ENCODE results near the gene WDR46.
A peak's percentile ranks its signal among the peaks of the same experiment; 100 is the strongest.

The WDR46 gene, protein sequence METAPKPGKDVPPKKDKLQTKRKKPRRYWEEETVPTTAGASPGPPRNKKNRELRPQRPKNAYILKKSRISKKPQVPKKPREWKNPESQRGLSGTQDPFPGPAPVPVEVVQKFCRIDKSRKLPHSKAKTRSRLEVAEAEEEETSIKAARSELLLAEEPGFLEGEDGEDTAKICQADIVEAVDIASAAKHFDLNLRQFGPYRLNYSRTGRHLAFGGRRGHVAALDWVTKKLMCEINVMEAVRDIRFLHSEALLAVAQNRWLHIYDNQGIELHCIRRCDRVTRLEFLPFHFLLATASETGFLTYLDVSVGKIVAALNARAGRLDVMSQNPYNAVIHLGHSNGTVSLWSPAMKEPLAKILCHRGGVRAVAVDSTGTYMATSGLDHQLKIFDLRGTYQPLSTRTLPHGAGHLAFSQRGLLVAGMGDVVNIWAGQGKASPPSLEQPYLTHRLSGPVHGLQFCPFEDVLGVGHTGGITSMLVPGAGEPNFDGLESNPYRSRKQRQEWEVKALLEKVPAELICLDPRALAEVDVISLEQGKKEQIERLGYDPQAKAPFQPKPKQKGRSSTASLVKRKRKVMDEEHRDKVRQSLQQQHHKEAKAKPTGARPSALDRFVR

DNA sequence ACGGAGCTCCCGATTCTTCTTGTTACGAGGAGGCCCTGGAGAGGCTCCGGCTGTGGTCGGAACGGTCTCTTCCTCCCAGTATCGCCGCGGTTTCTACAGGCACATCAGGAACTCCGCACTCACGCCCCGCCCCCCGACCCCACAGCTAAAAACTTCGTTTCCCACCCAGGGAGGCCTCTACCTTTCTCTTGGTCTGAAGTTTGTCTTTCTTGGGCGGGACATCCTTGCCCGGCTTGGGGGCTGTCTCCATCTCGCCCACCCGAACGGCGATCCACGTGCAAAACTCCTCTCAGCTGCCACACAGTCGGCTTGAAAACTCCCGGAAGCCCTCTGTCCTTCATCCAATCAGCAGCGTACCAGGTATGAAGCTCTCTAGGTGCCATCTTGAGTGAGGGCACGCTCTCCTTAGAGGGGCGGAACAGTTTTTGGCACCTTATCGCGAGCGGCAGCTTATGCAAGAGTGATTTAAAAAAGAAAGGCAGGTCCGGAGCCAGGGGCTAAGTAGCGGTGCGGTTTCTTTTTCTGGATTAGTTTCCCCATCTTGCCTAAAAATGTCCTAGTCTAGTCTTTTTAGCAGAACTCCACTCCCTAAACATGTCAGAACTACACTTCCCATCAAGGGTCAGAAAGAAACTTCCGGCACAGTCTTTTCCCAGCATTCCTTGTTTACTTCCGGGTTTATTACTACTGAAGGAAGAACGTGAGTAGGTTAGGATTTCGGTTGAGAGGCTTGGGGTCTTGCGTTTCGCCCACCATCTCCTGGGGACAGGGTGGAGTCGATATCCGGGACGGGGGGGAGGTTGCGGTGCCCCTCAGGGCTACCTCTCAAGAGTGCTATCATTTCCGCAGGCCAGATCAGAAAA lies at the start of gene WDR46, which contains the start of gene PFDN6:
Gene WDR46, minus strand, starts transcription at position 319 of the 863 bp plus-strand sequence. Its CDS starts 69 bp downstream, at position 250.
Gene PFDN6, plus strand, starts transcription at position 681 of the 863 bp plus-strand sequence. CDS start 256 bp downstream, outside the sequence.
- Histone ChIP-seq H3K9me3 (ENCODE audit: control insufficient read depth, insufficient read depth, low read depth, low read length) (no peaks in the 10 kb centered on the region), H3K27me3 (ENCODE audit: control insufficient read depth, insufficient read depth, low read length) (no peaks in the 10 kb centered on the region), H3K27ac (ENCODE audit: low read depth, low read length) (peak within 1 kb of the TSS; percentile 61; the same call in 1 of the 2 replicates), H3K36me3 (ENCODE audit: control insufficient read depth, insufficient read depth, low read length) (peaks cover 61% of the 10 kb centered on the region), H3K4me3 (ENCODE audit: low read depth, low read length) (peak within 1 kb of the TSS; percentile 91), H3K4me1 (ENCODE audit: control insufficient read depth, insufficient read depth, low read length) (peaks cover 11% of the 10 kb centered on the region), H3K9ac (ENCODE audit: low read length) (peak within 1 kb of the TSS; percentile 87)

DNA sequence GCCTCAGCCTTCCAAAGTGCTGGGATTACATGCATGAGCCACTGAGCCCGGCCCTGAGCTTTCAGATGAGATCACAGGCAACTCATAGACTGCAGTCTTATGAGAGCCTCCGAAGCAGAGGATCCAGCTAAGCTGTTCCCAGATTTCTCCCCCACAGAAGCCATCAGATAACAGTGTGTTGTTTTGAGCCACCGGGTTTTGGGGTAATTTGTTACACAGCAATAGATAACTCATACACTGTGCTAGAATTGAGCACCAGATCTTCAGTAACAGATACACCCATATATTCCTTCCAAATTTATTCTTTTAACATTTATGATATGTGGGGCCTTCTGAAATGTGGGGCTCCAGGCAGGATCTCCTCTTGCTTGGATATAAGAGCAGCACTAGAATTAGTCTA lies 47.5 kb upstream of the WDR46 start:
- Histone ChIP-seq H3K9ac (ENCODE audit: low read length) (no peak overlapping the region), H3K4me3 (ENCODE audit: low read depth, low read length) (no peak overlapping the region), H3K36me3 (ENCODE audit: control insufficient read depth, insufficient read depth, low read length) (no peaks in the 10 kb centered on the region), H3K4me1 (ENCODE audit: control insufficient read depth, insufficient read depth, low read length) (no peaks in the 10 kb centered on the region), H3K9me3 (ENCODE audit: control insufficient read depth, insufficient read depth, low read depth, low read length) (no peaks in the 10 kb centered on the region), H3K27me3 (ENCODE audit: control insufficient read depth, insufficient read depth, low read length) (no peaks in the 10 kb centered on the region), H3K27ac (ENCODE audit: low read depth, low read length) (no peak overlapping the region)

DNA sequence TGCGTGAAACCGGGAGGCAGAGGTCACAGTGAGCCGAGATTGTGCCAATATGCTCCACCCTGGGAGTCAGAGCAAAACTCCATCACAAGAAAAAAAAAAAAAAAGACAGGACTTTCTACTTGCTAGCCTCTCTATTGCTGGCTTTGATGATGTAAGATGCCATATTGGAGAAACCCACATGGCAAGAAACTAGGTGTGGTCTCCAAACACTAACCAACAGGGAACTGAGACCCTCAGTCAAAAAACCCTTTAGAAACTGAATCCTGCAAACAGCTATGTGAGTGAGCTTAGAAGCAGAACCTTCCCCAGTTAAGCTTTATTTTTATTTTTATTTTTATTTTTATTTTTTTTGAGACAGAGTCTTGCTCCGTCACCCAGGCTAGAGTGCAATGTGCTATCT lies 46.9 kb upstream of the WDR46 start:
- no peak overlapping the region for H3K4me3 ChIP-seq (ENCODE audit: low read depth, low read length)
- no peaks in the 10 kb centered on the region for H3K4me1 ChIP-seq (ENCODE audit: control insufficient read depth, insufficient read depth, low read length)
- no peak overlapping the region for H3K27ac ChIP-seq (ENCODE audit: low read depth, low read length)
- no peaks in the 10 kb centered on the region for H3K27me3 ChIP-seq (ENCODE audit: control insufficient read depth, insufficient read depth, low read length)
- no peaks in the 10 kb centered on the region for H3K9me3 ChIP-seq (ENCODE audit: control insufficient read depth, insufficient read depth, low read depth, low read length)
- H3K36me3 ChIP-seq (ENCODE audit: control insufficient read depth, insufficient read depth, low read length): no peaks in the 10 kb centered on the region
- H3K9ac ChIP-seq (ENCODE audit: low read length): no peak overlapping the region

DNA sequence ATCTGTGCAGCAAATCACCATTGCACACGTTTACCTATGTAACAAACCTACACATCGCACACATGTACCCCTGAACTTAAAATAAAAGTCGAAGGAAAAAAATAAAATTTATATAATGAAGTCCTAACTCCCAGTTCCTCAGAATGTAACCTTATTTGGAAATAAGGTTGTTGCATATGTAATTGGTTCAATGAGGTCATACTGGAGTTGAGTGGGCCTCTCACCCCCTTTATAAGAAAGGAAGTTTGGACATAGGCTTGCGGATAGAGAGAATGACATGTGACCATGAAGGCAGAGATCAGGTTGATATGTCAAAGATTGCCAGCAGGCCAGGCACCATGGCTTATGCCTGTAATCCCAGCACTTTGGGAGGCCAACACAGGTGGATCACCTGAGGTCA lies 44.6 kb upstream of the WDR46 start:
- Histone ChIP-seq H3K36me3 (ENCODE audit: control insufficient read depth, insufficient read depth, low read length) (no peaks in the 10 kb centered on the region), H3K4me1 (ENCODE audit: control insufficient read depth, insufficient read depth, low read length) (no peaks in the 10 kb centered on the region), H3K9me3 (ENCODE audit: control insufficient read depth, insufficient read depth, low read depth, low read length) (no peaks in the 10 kb centered on the region), H3K9ac (ENCODE audit: low read length) (no peak overlapping the region), H3K27ac (ENCODE audit: low read depth, low read length) (no peak overlapping the region), H3K27me3 (ENCODE audit: control insufficient read depth, insufficient read depth, low read length) (no peaks in the 10 kb centered on the region), H3K4me3 (ENCODE audit: low read depth, low read length) (no peak overlapping the region)

DNA sequence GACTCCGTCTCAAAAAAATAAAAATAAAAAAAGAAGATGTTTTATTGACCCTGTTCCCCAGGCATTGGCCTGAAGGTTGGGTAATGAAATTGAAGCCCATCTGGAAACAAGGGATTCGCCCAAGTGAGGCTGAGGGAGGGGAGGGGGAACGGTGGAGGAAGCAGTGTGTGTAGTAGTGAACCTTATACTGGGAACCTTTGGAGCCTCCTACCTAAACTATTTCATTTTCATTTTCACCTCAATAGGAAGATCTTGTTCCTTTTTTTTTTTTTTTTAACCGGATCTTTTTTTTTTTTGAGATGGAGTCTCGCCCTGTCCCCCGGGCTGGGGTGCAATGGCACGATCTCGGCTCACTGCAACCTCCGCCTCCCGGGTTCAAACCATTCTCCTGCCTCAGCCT lies 41.7 kb upstream of the WDR46 start:
- Histone ChIP-seq H3K9ac (ENCODE audit: low read length) (no peak overlapping the region), H3K9me3 (ENCODE audit: control insufficient read depth, insufficient read depth, low read depth, low read length) (no peaks in the 10 kb centered on the region), H3K27ac (ENCODE audit: low read depth, low read length) (no peak overlapping the region), H3K4me3 (ENCODE audit: low read depth, low read length) (no peak overlapping the region), H3K4me1 (ENCODE audit: control insufficient read depth, insufficient read depth, low read length) (no peaks in the 10 kb centered on the region), H3K36me3 (ENCODE audit: control insufficient read depth, insufficient read depth, low read length) (no peaks in the 10 kb centered on the region), H3K27me3 (ENCODE audit: control insufficient read depth, insufficient read depth, low read length) (no peaks in the 10 kb centered on the region)

DNA sequence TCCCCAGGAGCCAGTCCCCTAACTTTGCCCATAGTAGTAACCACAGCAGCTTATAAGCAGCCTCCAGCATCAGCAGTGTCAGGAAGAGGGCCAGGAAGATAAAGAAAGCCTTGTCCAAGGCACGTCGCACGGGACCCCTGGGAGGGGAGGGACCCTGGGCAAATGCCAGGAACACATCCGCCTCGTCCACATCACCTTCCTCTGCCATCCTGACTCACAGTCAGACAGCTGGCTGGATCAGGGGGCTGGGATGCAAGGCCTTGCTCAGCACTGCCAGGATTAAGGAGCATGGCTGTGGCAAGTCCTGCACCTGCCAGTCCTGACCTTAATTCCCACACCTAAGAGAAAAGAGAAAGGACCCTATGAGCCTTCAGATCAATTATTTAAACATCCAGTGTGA lies 40.0 kb upstream of the WDR46 start:
- Histone ChIP-seq H3K27ac (ENCODE audit: low read depth, low read length) (no peak overlapping the region), H3K9ac (ENCODE audit: low read length) (no peak overlapping the region), H3K4me3 (ENCODE audit: low read depth, low read length) (no peak overlapping the region), H3K4me1 (ENCODE audit: control insufficient read depth, insufficient read depth, low read length) (peaks cover 1% of the 10 kb centered on the region), H3K36me3 (ENCODE audit: control insufficient read depth, insufficient read depth, low read length) (no peaks in the 10 kb centered on the region), H3K27me3 (ENCODE audit: control insufficient read depth, insufficient read depth, low read length) (no peaks in the 10 kb centered on the region), H3K9me3 (ENCODE audit: control insufficient read depth, insufficient read depth, low read depth, low read length) (no peaks in the 10 kb centered on the region)

DNA sequence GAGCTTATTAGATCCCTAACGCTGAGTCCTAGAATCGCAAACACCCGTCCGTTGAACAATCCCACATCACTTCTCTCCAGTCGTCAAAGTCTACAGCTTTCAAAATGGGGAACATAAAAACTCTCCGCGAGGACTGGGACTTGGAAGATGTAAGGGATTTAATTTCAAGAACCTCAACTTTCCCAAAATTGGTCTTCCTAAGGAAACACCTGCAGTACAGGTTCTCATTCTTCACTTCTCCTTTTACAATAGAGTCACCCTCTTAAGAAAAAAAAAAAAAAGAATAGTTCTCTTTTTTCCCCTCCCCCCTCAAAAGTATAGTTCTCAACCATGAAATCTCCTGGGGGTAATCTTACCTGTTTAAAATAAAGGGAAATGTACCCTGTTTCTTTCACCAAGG lies 35.1 kb upstream of the WDR46 start:
- Histone ChIP-seq H3K9me3 (ENCODE audit: control insufficient read depth, insufficient read depth, low read depth, low read length) (no peaks in the 10 kb centered on the region), H3K36me3 (ENCODE audit: control insufficient read depth, insufficient read depth, low read length) (peaks cover 24% of the 10 kb centered on the region), H3K4me3 (ENCODE audit: low read depth, low read length) (peak overlapping the region; percentile 71), H3K9ac (ENCODE audit: low read length) (no peak overlapping the region), H3K27me3 (ENCODE audit: control insufficient read depth, insufficient read depth, low read length) (no peaks in the 10 kb centered on the region), H3K27ac (ENCODE audit: low read depth, low read length) (no peak overlapping the region), H3K4me1 (ENCODE audit: control insufficient read depth, insufficient read depth, low read length) (peaks cover 23% of the 10 kb centered on the region)

DNA sequence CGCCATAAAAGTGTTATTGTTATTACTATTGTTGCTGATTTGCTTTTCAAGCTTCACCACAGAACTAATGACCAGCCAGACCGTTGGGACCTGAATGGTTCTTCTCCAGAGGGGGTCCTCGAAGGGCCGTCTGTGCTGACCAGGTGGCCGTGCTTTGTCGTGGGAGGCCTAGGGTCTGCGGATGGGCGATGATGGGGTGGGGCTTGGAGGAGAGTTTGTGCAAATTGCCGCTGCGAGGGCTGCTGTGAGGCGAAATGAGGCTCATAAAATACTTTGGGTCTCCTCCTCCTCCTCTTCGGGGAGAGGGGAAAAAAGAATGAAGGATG lies 34.5 kb upstream of the WDR46 start:
- Histone ChIP-seq H3K9me3 (ENCODE audit: control insufficient read depth, insufficient read depth, low read depth, low read length) (no peaks in the 10 kb centered on the region), H3K4me1 (ENCODE audit: control insufficient read depth, insufficient read depth, low read length) (peaks cover 26% of the 10 kb centered on the region), H3K9ac (ENCODE audit: low read length) (peak overlapping the region; percentile 91), H3K27me3 (ENCODE audit: control insufficient read depth, insufficient read depth, low read length) (no peaks in the 10 kb centered on the region), H3K36me3 (ENCODE audit: control insufficient read depth, insufficient read depth, low read length) (peaks cover 30% of the 10 kb centered on the region), H3K4me3 (ENCODE audit: low read depth, low read length) (peak overlapping the region; percentile 71), H3K27ac (ENCODE audit: low read depth, low read length) (no peak overlapping the region)

DNA sequence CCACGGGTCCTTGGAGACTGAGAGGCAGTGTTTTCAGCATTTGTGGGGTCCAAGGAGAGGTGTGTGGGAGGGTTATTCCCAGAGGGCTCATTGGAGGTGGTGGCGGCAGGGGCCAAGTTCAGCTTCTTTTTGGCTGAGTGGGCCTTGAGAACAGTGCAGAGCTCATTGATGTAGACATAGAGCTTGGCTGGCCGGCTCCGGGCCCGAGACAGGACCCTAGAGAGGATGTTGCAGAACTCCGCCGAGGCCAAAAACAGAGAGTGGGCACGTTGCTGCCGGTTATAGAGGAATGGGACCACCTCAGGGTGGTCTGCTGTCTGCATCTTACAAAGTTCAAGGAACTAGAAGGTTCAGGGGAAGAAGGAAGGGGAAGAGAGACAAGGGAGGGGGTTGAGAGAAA lies 32.2 kb upstream of the WDR46 start:
- Histone ChIP-seq H3K4me3 (ENCODE audit: low read depth, low read length) (peak overlapping the region; percentile 71; the same call in 1 of the 2 replicates), H3K9me3 (ENCODE audit: control insufficient read depth, insufficient read depth, low read depth, low read length) (no peaks in the 10 kb centered on the region), H3K4me1 (ENCODE audit: control insufficient read depth, insufficient read depth, low read length) (peaks cover 34% of the 10 kb centered on the region), H3K36me3 (ENCODE audit: control insufficient read depth, insufficient read depth, low read length) (peaks cover 32% of the 10 kb centered on the region), H3K27me3 (ENCODE audit: control insufficient read depth, insufficient read depth, low read length) (no peaks in the 10 kb centered on the region), H3K27ac (ENCODE audit: low read depth, low read length) (no peak overlapping the region; the same call in 1 of the 2 replicates), H3K9ac (ENCODE audit: low read length) (peak overlapping the region; percentile 91)

DNA sequence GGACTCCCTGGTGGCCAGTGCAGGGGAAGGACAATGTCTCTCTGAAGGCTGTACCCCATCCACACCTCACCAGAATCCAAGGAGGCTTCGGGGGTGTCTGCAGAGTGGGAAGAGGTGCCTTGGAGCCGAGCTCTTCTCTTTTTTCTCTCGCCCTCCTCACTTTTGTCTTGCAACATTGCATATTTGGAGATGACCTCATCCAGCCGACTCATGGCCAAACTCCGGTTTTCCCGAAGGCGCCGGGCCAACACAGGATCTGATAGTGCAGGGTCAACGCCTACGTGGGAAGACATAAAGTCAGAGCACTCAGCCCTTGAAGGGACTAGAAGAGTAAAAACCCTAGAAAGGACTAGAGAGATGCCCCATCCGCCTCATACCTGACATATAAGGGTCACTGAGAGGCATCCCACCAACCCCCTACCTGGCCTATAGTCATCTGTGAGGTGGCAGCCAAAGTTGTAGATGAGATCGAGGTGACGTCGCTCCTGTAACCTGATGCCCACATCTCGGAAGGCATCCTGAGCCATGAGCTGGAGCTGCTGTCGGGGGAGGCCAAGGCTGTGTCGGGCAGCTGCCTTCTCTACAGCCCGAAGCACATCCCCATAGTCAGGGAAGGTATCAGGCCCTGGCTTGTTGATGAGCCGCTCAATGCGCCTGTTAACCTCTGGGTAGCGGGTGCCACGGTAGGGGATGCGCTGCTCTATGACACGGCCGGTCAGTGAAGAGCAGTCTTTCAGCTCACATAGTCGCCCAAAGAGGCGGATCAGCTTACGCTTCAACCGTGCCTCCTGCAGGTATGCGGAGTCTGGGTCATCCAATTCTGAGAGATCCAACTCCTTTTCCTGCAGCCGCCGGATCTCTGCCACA lies 31.5 kb upstream of the WDR46 start:
- peaks cover 32% of the 10 kb centered on the region for H3K36me3 ChIP-seq (ENCODE audit: control insufficient read depth, insufficient read depth, low read length)
- no peak overlapping the region for H3K4me3 ChIP-seq (ENCODE audit: low read depth, low read length)
- no peak overlapping the region for H3K27ac ChIP-seq (ENCODE audit: low read depth, low read length)
- H3K9ac ChIP-seq (ENCODE audit: low read length): peak overlapping the region; percentile 8
- H3K27me3 ChIP-seq (ENCODE audit: control insufficient read depth, insufficient read depth, low read length): no peaks in the 10 kb centered on the region
- no peaks in the 10 kb centered on the region for H3K9me3 ChIP-seq (ENCODE audit: control insufficient read depth, insufficient read depth, low read depth, low read length)
- H3K4me1 ChIP-seq (ENCODE audit: control insufficient read depth, insufficient read depth, low read length): peaks cover 34% of the 10 kb centered on the region
